ENCODE results near the gene TMEM176B. TPM values are rescaled to one million over a fixed set of nuclear protein-coding genes. Genes with fewer than 3 reads are reported as not detected.

Gene TMEM176B
- not detected for total RNA-seq

- Mint-ChIP-seq H3K9me3 (peaks cover 6% of the 10 kb centered on the region), H3K36me3 (ENCODE audit: low read depth) (no peaks in the 10 kb centered on the region), H3K4me1 (no peaks in the 10 kb centered on the region), H3K4me3 (peak within 1 kb of the TSS; percentile 33), H3K27me3 (peaks cover 35% of the 10 kb centered on the region), H3K27ac (no peak within 1 kb of the TSS)
- ATAC-seq (replicated peaks): peak; percentile 12
Observed at GRCh38 chr7:150799741-150800580, at the start of gene TMEM176B. TSS of gene TMEM176B (minus strand) at chr7:150800364. CDS start at chr7:150796569, 3,795 bp downstream.

- no peaks in the 10 kb centered on the region for H3K36me3 Mint-ChIP-seq (ENCODE audit: low read depth)
- peaks cover 29% of the 10 kb centered on the region for H3K27me3 Mint-ChIP-seq
- H3K27ac Mint-ChIP-seq: no peak overlapping the region
- no peak for ATAC-seq (replicated peaks)
- no peak overlapping the region for H3K4me3 Mint-ChIP-seq
- H3K4me1 Mint-ChIP-seq: no peaks in the 10 kb centered on the region
- H3K9me3 Mint-ChIP-seq: no peaks in the 10 kb centered on the region
Observed at GRCh38 chr7:150849204-150849775, 49.1 kb upstream of the TMEM176B start.

- Mint-ChIP-seq H3K36me3 (ENCODE audit: low read depth) (no peaks in the 10 kb centered on the region), H3K27me3 (peaks cover 29% of the 10 kb centered on the region), H3K4me3 (no peak overlapping the region), H3K4me1 (no peaks in the 10 kb centered on the region), H3K27ac (no peak overlapping the region), H3K9me3 (no peaks in the 10 kb centered on the region)
- no peak for ATAC-seq (replicated peaks)
Observed at GRCh38 chr7:150848561-150849115, 48.5 kb upstream of the TMEM176B start.

- no peaks in the 10 kb centered on the region for H3K36me3 Mint-ChIP-seq (ENCODE audit: low read depth)
- H3K27me3 Mint-ChIP-seq: peaks cover 28% of the 10 kb centered on the region
- no peaks in the 10 kb centered on the region for H3K4me1 Mint-ChIP-seq
- no peak overlapping the region for H3K4me3 Mint-ChIP-seq
- H3K9me3 Mint-ChIP-seq: no peaks in the 10 kb centered on the region
- ATAC-seq (replicated peaks): no peak
- H3K27ac Mint-ChIP-seq: no peak overlapping the region
Observed at GRCh38 chr7:150848111-150848510, 47.9 kb upstream of the TMEM176B start.

- no peaks in the 10 kb centered on the region for H3K9me3 Mint-ChIP-seq
- ATAC-seq (replicated peaks): no peak
- no peak overlapping the region for H3K4me3 Mint-ChIP-seq
- no peak overlapping the region for H3K27ac Mint-ChIP-seq
- H3K4me1 Mint-ChIP-seq: no peaks in the 10 kb centered on the region
- H3K36me3 Mint-ChIP-seq (ENCODE audit: low read depth): no peaks in the 10 kb centered on the region
- peaks cover 24% of the 10 kb centered on the region for H3K27me3 Mint-ChIP-seq
Observed at GRCh38 chr7:150847536-150847935, 47.4 kb upstream of the TMEM176B start.

- H3K36me3 Mint-ChIP-seq (ENCODE audit: low read depth): no peaks in the 10 kb centered on the region
- H3K4me3 Mint-ChIP-seq: no peak overlapping the region
- no peak for ATAC-seq (replicated peaks)
- no peaks in the 10 kb centered on the region for H3K9me3 Mint-ChIP-seq
- H3K27me3 Mint-ChIP-seq: peaks cover 17% of the 10 kb centered on the region
- H3K4me1 Mint-ChIP-seq: no peaks in the 10 kb centered on the region
- no peak overlapping the region for H3K27ac Mint-ChIP-seq
Observed at GRCh38 chr7:150846291-150847115, 46.3 kb upstream of the TMEM176B start.

- H3K4me3 Mint-ChIP-seq: no peak overlapping the region
Observed at GRCh38 chr7:150845421-150845861, 45.3 kb upstream of the TMEM176B start.

GRCh38 chr7:150842716-150843115 is 42.6 kb upstream of the TMEM176B start:
- Mint-ChIP-seq H3K36me3 (ENCODE audit: low read depth) (no peaks in the 10 kb centered on the region), H3K9me3 (no peaks in the 10 kb centered on the region), H3K4me1 (no peaks in the 10 kb centered on the region), H3K27ac (no peak overlapping the region), H3K27me3 (no peaks in the 10 kb centered on the region), H3K4me3 (no peak overlapping the region)
- ATAC-seq (replicated peaks): no peak

More at GRCh38 chr7:150845421-150845861, 45.3 kb upstream of the TMEM176B start:
- Mint-ChIP-seq H3K27me3 (peaks cover 8% of the 10 kb centered on the region), H3K27ac (no peak overlapping the region), H3K4me1 (no peaks in the 10 kb centered on the region), H3K9me3 (no peaks in the 10 kb centered on the region), H3K36me3 (ENCODE audit: low read depth) (no peaks in the 10 kb centered on the region)
- ATAC-seq (replicated peaks): no peak

- no peak overlapping the region for H3K4me3 Mint-ChIP-seq
- no peak for ATAC-seq (replicated peaks)
- H3K27me3 Mint-ChIP-seq: no peaks in the 10 kb centered on the region
- H3K36me3 Mint-ChIP-seq (ENCODE audit: low read depth): no peaks in the 10 kb centered on the region
- no peaks in the 10 kb centered on the region for H3K4me1 Mint-ChIP-seq
- H3K27ac Mint-ChIP-seq: no peak overlapping the region
- H3K9me3 Mint-ChIP-seq: no peaks in the 10 kb centered on the region
Observed at GRCh38 chr7:150842018-150842417, 41.9 kb upstream of the TMEM176B start.

GRCh38 chr7:150838965-150839650 is 38.9 kb upstream of the TMEM176B start:
- ATAC-seq (replicated peaks): no peak
- Mint-ChIP-seq H3K27ac (no peak overlapping the region), H3K9me3 (no peaks in the 10 kb centered on the region), H3K4me1 (no peaks in the 10 kb centered on the region), H3K4me3 (no peak overlapping the region), H3K36me3 (ENCODE audit: low read depth) (no peaks in the 10 kb centered on the region), H3K27me3 (peaks cover 6% of the 10 kb centered on the region)

- ATAC-seq (replicated peaks): no peak
- no peaks in the 10 kb centered on the region for H3K36me3 Mint-ChIP-seq (ENCODE audit: low read depth)
- no peaks in the 10 kb centered on the region for H3K4me1 Mint-ChIP-seq
Observed at GRCh38 chr7:150835702-150836280, 35.6 kb upstream of the TMEM176B start.

GRCh38 chr7:150835019-150835418 is 34.9 kb upstream of the TMEM176B start:
- Mint-ChIP-seq H3K27ac (no peak overlapping the region), H3K36me3 (ENCODE audit: low read depth) (no peaks in the 10 kb centered on the region), H3K4me3 (no peak overlapping the region), H3K4me1 (no peaks in the 10 kb centered on the region), H3K9me3 (no peaks in the 10 kb centered on the region), H3K27me3 (peaks cover 20% of the 10 kb centered on the region)
- ATAC-seq (replicated peaks): no peak

More at GRCh38 chr7:150835702-150836280, 35.6 kb upstream of the TMEM176B start:
- Mint-ChIP-seq H3K27me3 (peaks cover 14% of the 10 kb centered on the region), H3K4me3 (no peak overlapping the region), H3K27ac (no peak overlapping the region), H3K9me3 (no peaks in the 10 kb centered on the region)

- peaks cover 28% of the 10 kb centered on the region for H3K27me3 Mint-ChIP-seq
Observed at GRCh38 chr7:150831851-150832250, 31.7 kb upstream of the TMEM176B start.

More at GRCh38 chr7:150831851-150832250, 31.7 kb upstream of the TMEM176B start:
- Mint-ChIP-seq H3K36me3 (ENCODE audit: low read depth) (no peaks in the 10 kb centered on the region), H3K9me3 (no peaks in the 10 kb centered on the region), H3K4me1 (no peaks in the 10 kb centered on the region), H3K4me3 (no peak overlapping the region), H3K27ac (no peak overlapping the region)
- ATAC-seq (replicated peaks): no peak
